Tibial nerve (tissue), 4 donors: Measurements from ENCODE around the gene DHRSX. TPM values are rescaled to one million over a fixed set of nuclear protein-coding genes. Genes with fewer than 3 reads are reported as not detected.

ENCODE experiments used
- DNase-seq, 2 donors: peaks; one replicate each; pipeline ENCODE4 v3.0.0-alpha.2; 2019; ENCODE audit warnings: low spot score in 2 of 2
- H3K27ac ChIP-seq, 4 donors: fragments of 200-600 bp; sonication (generic) in 3 of 4; one replicate each; pipeline ENCODE4 v1.5.1; 2017 to 2019; ENCODE audit warnings: mild to moderate bottlenecking in 1 of 4
- H3K27me3 ChIP-seq, 2 donors: fragments of 200-600 bp; sonication (generic) in 1 of 2; one replicate each; pipeline versions ENCODE4 v1.5.1 to v1.6.0; 2017 to 2019
- H3K36me3 ChIP-seq, 3 donors: fragments of 200-600 bp; sonication (generic); one replicate each; pipeline ENCODE4 v1.5.1; 2018 to 2019
- H3K4me1 ChIP-seq, 4 donors: fragments of 200-600 bp; sonication (generic) in 3 of 4; one replicate each; pipeline ENCODE4 v1.5.1; 2017 to 2019
- H3K4me3 ChIP-seq, 4 donors: fragments of 200-600 bp; sonication (generic) in 3 of 4; one replicate each; pipeline ENCODE4 v1.5.1; 2017 to 2019; ENCODE audit warnings: mild to moderate bottlenecking in 1 of 4, moderate library complexity in 1 of 4
- H3K9me3 ChIP-seq, 4 donors: fragments of 200-600 bp; sonication (generic) in 3 of 4; one replicate each; pipeline ENCODE4 v1.5.1; 2017 to 2019
- CTCF ChIP-seq, 5 experiments: fragments of 200-600 bp in 3 of 5; fragments of 450-650 bp in 2 of 5; sonication (generic) in 3 of 5; IDR thresholded peaks; one replicate each; pipeline ENCODE4 v1.5.1; 2016 to 2019; ENCODE audit warnings: antibody characterized with exemption in 5 of 5, mild to moderate bottlenecking in 3 of 5, moderate library complexity in 2 of 5
- EP300 ChIP-seq, 2 donors: sonication (generic); formaldehyde crosslinking; IDR thresholded peaks; one replicate each; pipeline ENCODE4 v1.6.1; 2017; ENCODE audit warnings: antibody characterized with exemption in 2 of 2, mild to moderate bottlenecking in 1 of 2
- POLR2A ChIP-seq, 2 donors: fragments of 450-650 bp; IDR thresholded peaks; one replicate each; pipeline ENCODE4 v1.6.1; 2017; ENCODE audit warnings: antibody characterized with exemption in 2 of 2, mild to moderate bottlenecking in 2 of 2, moderate library complexity in 2 of 2
- WGBS, 2 donors: methylation state at CpG; one replicate each; pipeline ENCODE4 v1.1.5; 2018; 5-methylcytosine and 5-hydroxymethylcytosine counted together
- total RNA-seq, 4 donors: library from RNA; depleted of rRNA; stranded (reverse); fragments of >200 nt; gene quantifications; one replicate each; pipeline ENCODE4 v1.1.0, GENCODE V29; 2016

The DHRSX gene
- total RNA-seq, 4 donors from 2014 or later, result 20.3 to 44.3 (median 31.7) TPM

- Histone ChIP-seq H3K27me3 (no peaks in the 10 kb centered on the region), H3K4me3 (no peak overlapping the region), H3K27ac (no peak overlapping the region), H3K9me3 (no peaks in the 10 kb centered on the region), H3K36me3 (peaks cover 0 to 46% (median 7%) of the 10 kb centered on the region in 3 donors), H3K4me1 (no peaks in the 10 kb centered on the region)
- WGBS, 2 donors, result 69 to 78% methylated on average over 19 to 20 of the region's 20 CpGs
- no peak for TF ChIP-seq POLR2A (IDR thresholded peaks at IDR 0.05)
- TF ChIP-seq CTCF (IDR thresholded peaks at IDR 0.05), result no peak
- no peak for TF ChIP-seq EP300 (IDR thresholded peaks at IDR 0.05)
- no peak for DNase-seq
Observed at GRCh38 chrX:2261831-2262667, 238.7 kb downstream of the DHRSX start.

- no peaks in the 10 kb centered on the region for H3K27me3 ChIP-seq
- DNase-seq, result no peak
- WGBS, 2 donors, result 73 to 91% methylated on average over 12 of the region's 12 CpGs
- no peak for TF ChIP-seq POLR2A (IDR thresholded peaks at IDR 0.05)
- no peak for TF ChIP-seq CTCF (IDR thresholded peaks at IDR 0.05)
- no peak for TF ChIP-seq EP300 (IDR thresholded peaks at IDR 0.05)
- no peaks in the 10 kb centered on the region for H3K36me3 ChIP-seq
- no peak overlapping the region for H3K4me3 ChIP-seq
- no peaks in the 10 kb centered on the region for H3K4me1 ChIP-seq
- peaks cover 0 to 10% (median 0%) of the 10 kb centered on the region in 4 donors for H3K9me3 ChIP-seq
- no peak overlapping the region for H3K27ac ChIP-seq
Observed at GRCh38 chrX:2252331-2253065, 248.3 kb downstream of the DHRSX start.

- Histone ChIP-seq H3K4me3 (no peak overlapping the region), H3K27ac (no peak overlapping the region), H3K4me1 (no peaks in the 10 kb centered on the region), H3K9me3 (peaks cover 0 to 10% (median 0%) of the 10 kb centered on the region in 4 donors), H3K36me3 (no peaks in the 10 kb centered on the region), H3K27me3 (no peaks in the 10 kb centered on the region)
- no peak for DNase-seq
- WGBS, 2 donors, result 88 to 95% methylated on average over 5 of the region's 5 CpGs
- TF ChIP-seq POLR2A (IDR thresholded peaks at IDR 0.05) (no peak), EP300 (IDR thresholded peaks at IDR 0.05) (no peak), CTCF (IDR thresholded peaks at IDR 0.05) (no peak)
Observed at GRCh38 chrX:2251211-2251610, 249.6 kb downstream of the DHRSX start.

- Histone ChIP-seq H3K4me3 (no peak overlapping the region), H3K36me3 (peaks cover 0 to 36% (median 0%) of the 10 kb centered on the region in 3 donors), H3K27ac (no peak overlapping the region), H3K27me3 (no peaks in the 10 kb centered on the region), H3K9me3 (no peaks in the 10 kb centered on the region), H3K4me1 (no peaks in the 10 kb centered on the region)
- WGBS, 2 donors, result 82 to 83% methylated on average over 12 of the region's 12 CpGs
- DNase-seq, result no peak
- TF ChIP-seq POLR2A (IDR thresholded peaks at IDR 0.05) (no peak), EP300 (IDR thresholded peaks at IDR 0.05) (no peak), CTCF (IDR thresholded peaks at IDR 0.05) (no peak)
Observed at GRCh38 chrX:2243913-2244460, 256.8 kb downstream of the DHRSX start.
